Hepatocyte (in vitro differentiated cells): ENCODE results near the gene TNFRSF14. TPM values are rescaled to one million over a fixed set of nuclear protein-coding genes. Genes with fewer than 3 reads are reported as not detected.

Source experiments
- DNase-seq: peaks from one replicate; pipeline ENCODE4 v3.0.0-alpha.2; 2016; ENCODE audit warnings: low spot score
- H2AFZ ChIP-seq: fragments of 200-600 bp; sonication (generic); 2 replicates; pipeline ENCODE4 v1.6.0; 2016; ENCODE audit warnings: antibody characterized with exemption, mild to moderate bottlenecking
- H3K27ac ChIP-seq: fragments of 200-600 bp; sonication (generic); 2 replicates; pipeline ENCODE4 v1.5.1; 2016; ENCODE audit warnings: mild to moderate bottlenecking
- H3K27me3 ChIP-seq: fragments of 200-600 bp; sonication (generic); 2 replicates; pipeline ENCODE4 v1.6.1; 2016
- H3K36me3 ChIP-seq: fragments of 200-600 bp; sonication (generic); replicated peaks from 2 replicates; pipeline ENCODE4 v1.5.1; 2016; ENCODE audit warnings: low read depth; ENCODE audit not compliant: insufficient read depth
- H3K4me1 ChIP-seq: fragments of 200-600 bp; sonication (generic); 2 replicates; pipeline ENCODE4 v1.5.1; 2016; ENCODE audit warnings: mild to moderate bottlenecking, moderate library complexity; ENCODE audit not compliant: insufficient read depth
- H3K4me2 ChIP-seq: fragments of 200-600 bp; sonication (generic); 2 replicates; pipeline ENCODE4 v1.6.0; 2016
- H3K4me3 ChIP-seq: fragments of 200-600 bp; sonication (generic); 2 replicates; pipeline ENCODE4 v1.5.1; 2016; ENCODE audit warnings: mild to moderate bottlenecking
- H3K79me2 ChIP-seq: fragments of 200-600 bp; sonication (generic); 2 replicates; pipeline ENCODE4 v1.6.0; 2017; ENCODE audit warnings: mild to moderate bottlenecking
- H3K9me2 ChIP-seq: fragments of 200-600 bp; sonication (generic); replicated peaks from 2 replicates; pipeline ENCODE4 v1.6.0; 2017; ENCODE audit warnings: mild to moderate bottlenecking; ENCODE audit not compliant: insufficient read depth
- H3K9me3 ChIP-seq: fragments of 200-600 bp; sonication (generic); 2 replicates; pipeline ENCODE4 v1.5.1; 2016; ENCODE audit warnings: low read depth, mild to moderate bottlenecking
- H4K20me1 ChIP-seq: fragments of 200-600 bp; sonication (generic); 2 replicates; pipeline ENCODE4 v1.6.0; 2016; ENCODE audit warnings: mild to moderate bottlenecking; ENCODE audit not compliant: insufficient read depth, poor library complexity, severe bottlenecking
- EZH2 ChIP-seq: fragments of 200-600 bp; sonication (generic); IDR thresholded peaks from 2 replicates; pipeline ENCODE4 v1.6.1; 2016; ENCODE audit warnings: antibody characterized with exemption, mild to moderate bottlenecking, borderline replicate concordance
- EZH2phosphoT487 ChIP-seq: fragments of 200-600 bp; sonication (generic); IDR thresholded peaks from one replicate; pipeline ENCODE4 v1.6.1; 2018; ENCODE audit warnings: antibody characterized with exemption, mild to moderate bottlenecking, low read depth, moderate library complexity; ENCODE audit not compliant: unreplicated experiment, severe bottlenecking
- WGBS: methylation state at CpG from one replicate; pipeline ENCODE4 v1.1.6; 2016; ENCODE audit warnings: low lambda C conversion rate; ENCODE audit errors: missing lambda C conversion rate; 5-methylcytosine and 5-hydroxymethylcytosine counted together
- polyA plus RNA-seq: library from polyadenylated mRNA; unstranded; fragments of >200 nt; fragmentation: Nextera tagmentation; extraction: Ambion mirVana; gene quantifications from 2 replicates; pipeline ENCODE4 v1.2.1, GENCODE V29; 2016
- total RNA-seq: library from RNA; depleted of rRNA; stranded (reverse); fragments of >200 nt; gene quantifications from 2 replicates; pipeline ENCODE4 v1.2.3, GENCODE V29; 2014
- TF ChIP-seq, protein P1 (sequence below): fragments of 200-600 bp; sonication (generic); IDR thresholded peaks from 2 replicates; pipeline ENCODE4 v1.5.1; 2016; ENCODE audit warnings: antibody characterized with exemption, mild to moderate bottlenecking; ENCODE audit not compliant: poor library complexity

Gene TNFRSF14
- total and polyA plus RNA-seq, 2 experiments from 2014 or later: 5.3 to 6.1 TPM

DNA sequence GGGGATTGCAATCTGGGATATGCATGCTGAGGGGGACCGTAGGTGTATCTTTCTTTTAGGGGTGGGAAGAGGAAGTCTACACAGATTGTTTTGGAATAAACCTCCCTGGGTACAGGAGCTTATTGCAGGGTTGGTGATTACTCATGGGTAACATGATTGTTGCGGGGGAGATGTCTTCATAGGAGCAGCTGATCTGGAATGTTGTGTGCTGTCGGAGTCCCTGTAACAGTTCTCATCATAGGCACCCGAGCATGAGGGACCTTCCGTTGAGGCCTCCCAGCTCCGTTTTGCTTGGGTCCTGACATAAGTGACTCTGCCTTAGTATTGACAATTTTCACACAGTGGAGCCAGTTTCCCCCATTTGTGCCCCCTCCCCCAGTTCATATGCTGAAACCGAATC, 26.2 kb downstream of the TNFRSF14 start:
- H3K27me3 ChIP-seq: no peaks in the 10 kb centered on the region
- no peak overlapping the region for H3K4me3 ChIP-seq
- H3K9me2 ChIP-seq: no peaks in the 10 kb centered on the region
- H3K9me3 ChIP-seq: no peaks in the 10 kb centered on the region
- H4K20me1 ChIP-seq: no peaks in the 10 kb centered on the region
- peaks cover 36% of the 10 kb centered on the region for H3K4me1 ChIP-seq
- no peaks in the 10 kb centered on the region for H3K36me3 ChIP-seq
- no peak overlapping the region for H2AFZ ChIP-seq
- H3K27ac ChIP-seq: no peak overlapping the region
- peaks cover 4% of the 10 kb centered on the region for H3K79me2 ChIP-seq
- no peak overlapping the region for H3K4me2 ChIP-seq
- 81% methylated on average over 7 of the region's 7 CpGs for WGBS
- TF ChIP-seq, protein P1, sequence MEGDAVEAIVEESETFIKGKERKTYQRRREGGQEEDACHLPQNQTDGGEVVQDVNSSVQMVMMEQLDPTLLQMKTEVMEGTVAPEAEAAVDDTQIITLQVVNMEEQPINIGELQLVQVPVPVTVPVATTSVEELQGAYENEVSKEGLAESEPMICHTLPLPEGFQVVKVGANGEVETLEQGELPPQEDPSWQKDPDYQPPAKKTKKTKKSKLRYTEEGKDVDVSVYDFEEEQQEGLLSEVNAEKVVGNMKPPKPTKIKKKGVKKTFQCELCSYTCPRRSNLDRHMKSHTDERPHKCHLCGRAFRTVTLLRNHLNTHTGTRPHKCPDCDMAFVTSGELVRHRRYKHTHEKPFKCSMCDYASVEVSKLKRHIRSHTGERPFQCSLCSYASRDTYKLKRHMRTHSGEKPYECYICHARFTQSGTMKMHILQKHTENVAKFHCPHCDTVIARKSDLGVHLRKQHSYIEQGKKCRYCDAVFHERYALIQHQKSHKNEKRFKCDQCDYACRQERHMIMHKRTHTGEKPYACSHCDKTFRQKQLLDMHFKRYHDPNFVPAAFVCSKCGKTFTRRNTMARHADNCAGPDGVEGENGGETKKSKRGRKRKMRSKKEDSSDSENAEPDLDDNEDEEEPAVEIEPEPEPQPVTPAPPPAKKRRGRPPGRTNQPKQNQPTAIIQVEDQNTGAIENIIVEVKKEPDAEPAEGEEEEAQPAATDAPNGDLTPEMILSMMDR: no peak
- TF ChIP-seq EZH2phosphoT487 (no peak), EZH2 (no peak)
- DNase-seq: no peak

GRCh38 chr1:2583331-2583791, 27.2 kb downstream of the TNFRSF14 start:
- H3K9me3 ChIP-seq: no peaks in the 10 kb centered on the region
- peak; percentile 43 for DNase-seq
- no peaks in the 10 kb centered on the region for H3K36me3 ChIP-seq
- H3K27ac ChIP-seq: peak overlapping the region; percentile 97
- 56% methylated on average over 5 of the region's 5 CpGs for WGBS
- H3K27me3 ChIP-seq: no peaks in the 10 kb centered on the region
- TF ChIP-seq EZH2phosphoT487: no peak
- no peak for TF ChIP-seq EZH2
- TF ChIP-seq, protein P1: no peak
- H4K20me1 ChIP-seq: no peaks in the 10 kb centered on the region
- H3K4me1 ChIP-seq: peaks cover 31% of the 10 kb centered on the region
- peak overlapping the region; percentile 53 for H3K4me2 ChIP-seq
- H3K4me3 ChIP-seq: no peak overlapping the region
- H2AFZ ChIP-seq: no peak overlapping the region
- no peaks in the 10 kb centered on the region for H3K9me2 ChIP-seq
- peaks cover 10% of the 10 kb centered on the region for H3K79me2 ChIP-seq

DNA sequence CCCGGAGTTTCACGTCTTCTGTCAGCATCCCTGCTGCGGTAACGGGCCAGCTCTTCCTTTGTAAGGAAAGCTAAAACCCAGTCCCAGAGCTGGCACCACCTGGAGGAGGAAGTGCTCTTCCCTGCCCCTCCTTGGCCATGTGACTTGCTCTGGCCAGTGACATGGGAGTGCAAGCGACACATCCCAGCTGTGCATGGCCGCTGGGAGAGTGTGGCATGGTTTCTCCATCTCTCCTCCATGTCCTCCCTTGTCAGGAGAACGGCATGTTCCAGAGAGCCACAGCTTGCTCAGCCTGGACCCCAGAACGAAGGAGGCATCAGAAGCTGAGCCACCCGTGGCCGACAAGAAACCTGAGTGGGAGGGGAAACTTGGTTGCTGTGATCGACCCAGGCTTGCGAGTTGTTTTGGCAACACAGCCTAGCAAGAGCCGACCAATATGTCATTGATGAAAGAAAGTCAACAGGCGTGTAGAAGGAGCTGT, 27.7 kb downstream of the TNFRSF14 start:
- H3K27me3 ChIP-seq: no peaks in the 10 kb centered on the region
- H3K79me2 ChIP-seq: peaks cover 10% of the 10 kb centered on the region
- peak overlapping the region; percentile 97 for H3K27ac ChIP-seq
- H3K4me1 ChIP-seq: peaks cover 26% of the 10 kb centered on the region
- 70% methylated on average over 14 of the region's 14 CpGs for WGBS
- H2AFZ ChIP-seq: no peak overlapping the region
- H3K4me3 ChIP-seq: no peak overlapping the region
- H3K4me2 ChIP-seq: peak overlapping the region; percentile 53
- no peaks in the 10 kb centered on the region for H3K9me3 ChIP-seq
- no peak for TF ChIP-seq EZH2
- TF ChIP-seq, protein P1: no peak
- no peak for TF ChIP-seq EZH2phosphoT487
- DNase-seq: peak; percentile 20
- H3K36me3 ChIP-seq: no peaks in the 10 kb centered on the region
- H4K20me1 ChIP-seq: no peaks in the 10 kb centered on the region
- H3K9me2 ChIP-seq: no peaks in the 10 kb centered on the region
